ENCODE measurements around the gene PRKRA.

- TF ChIP-seq CTCF (conservative IDR thresholded peaks at IDR 0.05; ENCODE audit: low read length) (no peak), EZH2phosphoT487 (IDR thresholded peaks at IDR 0.05; ENCODE audit: borderline replicate concordance) (no peak)
Measured at GRCh38 chr2:178395941-178396570, 54.9 kb downstream of the PRKRA start.
